Neutrophil (primary cell): ENCODE measurements around the gene TGFB1I1.
"Not testable (repeated sequence)": the region's sequence is repeated elsewhere in the genome, so short reads cannot be mapped to it uniquely, and the experiment has no call there.

Experiments used
- H3K27ac ChIP-seq: fragments of 200-600 bp; sonication (generic); 2 replicates; pipeline ENCODE4 v1.5.1; 2016; ENCODE audit warnings: mild to moderate bottlenecking, moderate library complexity
- H3K27me3 ChIP-seq: fragments of 200-600 bp; sonication (generic); 2 replicates; pipeline ENCODE4 v1.6.0; 2016; ENCODE audit warnings: mild to moderate bottlenecking
- H3K36me3 ChIP-seq: fragments of 200-600 bp; sonication (generic); 2 replicates; pipeline ENCODE4 v1.5.1; 2017
- H3K4me1 ChIP-seq, 2 experiments: fragments of 200-600 bp in 1 of 2; sonication (generic) in 1 of 2; 1 replicate in 1 of 2; 2 replicates in 1 of 2; pipeline versions ENCODE4 v1.5.1 to v1.6.1; 2013 to 2016; ENCODE audit warnings: low read depth in 1 of 2, low read length in 1 of 2, mild to moderate bottlenecking in 1 of 2, moderate library complexity in 1 of 2; ENCODE audit not compliant: control insufficient read depth in 1 of 2, insufficient read depth in 1 of 2
- H3K4me3 ChIP-seq, 2 experiments: fragments of 200-600 bp in 1 of 2; sonication (generic) in 1 of 2; 1 replicate in 1 of 2; 2 replicates in 1 of 2; pipeline ENCODE4 v1.5.1; 2013 to 2016; ENCODE audit warnings: low read depth in 1 of 2, low read length in 1 of 2, mild to moderate bottlenecking in 1 of 2, moderate library complexity in 1 of 2
- H3K9me3 ChIP-seq: fragments of 200-600 bp; sonication (generic); 2 replicates; pipeline ENCODE4 v1.5.1; 2016
- TF ChIP-seq, protein P1 (sequence below): fragments of 200-600 bp; sonication (generic); IDR thresholded peaks from 2 replicates; pipeline ENCODE4 v1.5.1; 2016; ENCODE audit warnings: antibody characterized with exemption

Gene TGFB1I1

DNA sequence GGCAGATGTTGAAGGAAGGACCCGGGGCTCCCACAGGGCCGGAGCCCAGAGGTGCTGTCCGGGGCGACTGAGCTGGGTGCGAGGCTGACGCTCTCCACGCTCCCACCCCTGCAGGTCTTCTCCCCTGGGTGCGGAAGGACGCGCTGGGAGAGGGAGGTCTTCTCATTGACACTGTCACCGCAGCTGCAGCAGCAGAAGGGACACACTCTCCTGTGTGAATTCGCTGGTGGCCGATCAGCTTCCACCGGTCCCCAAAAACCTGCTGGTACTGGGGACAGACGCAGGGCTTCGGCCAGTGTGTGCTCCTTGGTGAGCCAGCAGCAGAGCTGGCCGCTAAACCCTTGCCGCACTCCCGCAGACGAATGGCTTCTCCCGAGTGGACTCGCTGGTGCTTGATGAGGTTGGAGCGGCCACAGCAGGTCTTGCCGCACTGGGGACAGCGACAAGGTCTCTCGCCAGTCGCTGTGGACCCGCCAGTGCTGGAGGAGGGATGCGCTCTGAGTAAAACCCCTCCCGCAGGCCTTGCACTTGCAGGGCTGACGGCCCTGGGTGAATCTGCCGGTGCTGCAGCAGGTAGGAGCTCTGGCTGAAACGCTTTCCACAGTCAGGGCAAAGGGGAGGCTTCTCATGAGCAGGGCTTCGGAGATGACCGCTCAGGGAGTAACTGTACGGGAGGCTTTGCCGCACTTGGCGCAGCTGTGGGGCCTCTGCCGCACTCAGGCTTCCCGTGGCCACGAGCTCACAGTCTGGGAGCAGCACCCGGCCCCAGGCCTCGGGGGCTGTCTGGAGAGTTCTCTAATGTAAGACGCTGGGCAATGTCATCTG is 35.5 kb upstream of the TGFB1I1 start:
- H3K27ac ChIP-seq: no peak overlapping the region
- TF ChIP-seq, protein P1, sequence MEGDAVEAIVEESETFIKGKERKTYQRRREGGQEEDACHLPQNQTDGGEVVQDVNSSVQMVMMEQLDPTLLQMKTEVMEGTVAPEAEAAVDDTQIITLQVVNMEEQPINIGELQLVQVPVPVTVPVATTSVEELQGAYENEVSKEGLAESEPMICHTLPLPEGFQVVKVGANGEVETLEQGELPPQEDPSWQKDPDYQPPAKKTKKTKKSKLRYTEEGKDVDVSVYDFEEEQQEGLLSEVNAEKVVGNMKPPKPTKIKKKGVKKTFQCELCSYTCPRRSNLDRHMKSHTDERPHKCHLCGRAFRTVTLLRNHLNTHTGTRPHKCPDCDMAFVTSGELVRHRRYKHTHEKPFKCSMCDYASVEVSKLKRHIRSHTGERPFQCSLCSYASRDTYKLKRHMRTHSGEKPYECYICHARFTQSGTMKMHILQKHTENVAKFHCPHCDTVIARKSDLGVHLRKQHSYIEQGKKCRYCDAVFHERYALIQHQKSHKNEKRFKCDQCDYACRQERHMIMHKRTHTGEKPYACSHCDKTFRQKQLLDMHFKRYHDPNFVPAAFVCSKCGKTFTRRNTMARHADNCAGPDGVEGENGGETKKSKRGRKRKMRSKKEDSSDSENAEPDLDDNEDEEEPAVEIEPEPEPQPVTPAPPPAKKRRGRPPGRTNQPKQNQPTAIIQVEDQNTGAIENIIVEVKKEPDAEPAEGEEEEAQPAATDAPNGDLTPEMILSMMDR: no peak

DNA sequence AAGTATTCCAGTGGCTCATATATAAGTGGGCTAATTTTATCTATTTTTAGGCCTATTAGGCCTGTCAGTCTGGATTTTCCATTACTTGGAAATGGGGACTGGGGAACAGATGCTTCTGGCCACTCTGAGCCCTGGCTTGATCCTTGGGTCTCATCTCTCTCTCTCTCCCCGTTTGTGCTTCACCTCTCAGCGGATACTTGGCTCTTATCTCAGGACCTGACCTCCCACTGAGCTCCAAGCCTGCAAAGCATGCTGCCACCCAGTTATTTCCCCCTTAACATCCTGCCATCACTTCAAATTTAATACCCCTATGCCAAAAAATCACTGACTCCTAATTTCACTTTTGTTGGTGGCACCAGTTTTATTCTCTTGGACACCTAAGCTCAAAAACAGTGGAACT is 33.5 kb upstream of the TGFB1I1 start:
- TF ChIP-seq, protein P1: no peak
- Histone ChIP-seq H3K4me1 (peaks cover 7 to 10% of the 10 kb centered on the region in 2 experiments), H3K27ac (no peak overlapping the region), H3K27me3 (peaks cover 10% of the 10 kb centered on the region), H3K9me3 (no peaks in the 10 kb centered on the region), H3K4me3 (no peak overlapping the region), H3K36me3 (no peaks in the 10 kb centered on the region)

More for the DNA sequence above, 35.5 kb upstream of the TGFB1I1 start:
- Histone ChIP-seq H3K27me3 (no peaks in the 10 kb centered on the region), H3K36me3 (no peaks in the 10 kb centered on the region), H3K9me3 (no peaks in the 10 kb centered on the region), H3K4me1 (no peaks in the 10 kb centered on the region), H3K4me3 (no peak overlapping the region)

DNA sequence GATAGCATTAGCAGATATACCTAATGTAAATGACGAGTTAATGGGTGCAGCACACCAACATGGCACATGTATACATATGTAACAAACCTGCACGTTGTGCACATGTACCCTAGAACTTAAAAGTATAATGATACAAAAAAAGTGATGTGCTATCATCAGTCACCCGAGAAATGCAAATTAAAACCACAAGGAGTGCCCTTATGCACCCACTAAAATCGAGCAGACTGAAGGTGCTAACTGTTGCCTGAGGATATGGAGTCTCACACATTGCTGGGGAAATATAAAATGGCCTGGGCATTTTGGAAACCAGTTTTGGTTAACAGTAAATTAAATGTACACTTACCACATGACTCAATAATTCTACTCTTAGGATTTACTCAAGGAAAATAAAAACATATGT is 32.9 kb upstream of the TGFB1I1 start:
- H3K4me3 ChIP-seq, H3K9me3 ChIP-seq, H3K36me3 ChIP-seq, H3K27ac ChIP-seq: not testable (repeated sequence)
- Histone ChIP-seq H3K27me3 (peaks cover 10% of the 10 kb centered on the region), H3K4me1 (peaks cover 7 to 10% of the 10 kb centered on the region in 2 experiments)

DNA sequence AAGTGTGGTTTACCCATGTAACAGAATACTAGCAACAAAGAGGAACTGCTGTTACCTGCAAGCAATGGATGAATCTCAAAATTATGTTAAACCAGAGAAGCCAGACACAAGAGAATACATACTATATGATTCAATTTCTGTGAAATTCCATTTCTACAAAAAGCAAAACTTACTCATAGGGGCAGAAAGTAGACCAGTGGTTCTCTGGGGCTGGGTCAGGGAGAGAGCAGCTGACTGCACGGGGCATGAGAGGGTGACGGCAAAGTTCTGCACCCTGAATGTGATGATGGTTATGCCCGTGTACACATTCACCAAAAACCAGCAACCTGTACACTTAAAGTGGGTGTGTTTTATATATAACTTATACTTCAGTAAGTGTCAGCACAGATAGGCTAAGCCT is 32.4 kb upstream of the TGFB1I1 start:
- Histone ChIP-seq H3K27ac (no peak overlapping the region), H3K27me3 (peaks cover 10% of the 10 kb centered on the region), H3K4me1 (peaks cover 7 to 10% of the 10 kb centered on the region in 2 experiments), H3K36me3 (no peaks in the 10 kb centered on the region), H3K4me3 (no peak overlapping the region), H3K9me3 (no peaks in the 10 kb centered on the region)
- TF ChIP-seq, protein P1: no peak

DNA sequence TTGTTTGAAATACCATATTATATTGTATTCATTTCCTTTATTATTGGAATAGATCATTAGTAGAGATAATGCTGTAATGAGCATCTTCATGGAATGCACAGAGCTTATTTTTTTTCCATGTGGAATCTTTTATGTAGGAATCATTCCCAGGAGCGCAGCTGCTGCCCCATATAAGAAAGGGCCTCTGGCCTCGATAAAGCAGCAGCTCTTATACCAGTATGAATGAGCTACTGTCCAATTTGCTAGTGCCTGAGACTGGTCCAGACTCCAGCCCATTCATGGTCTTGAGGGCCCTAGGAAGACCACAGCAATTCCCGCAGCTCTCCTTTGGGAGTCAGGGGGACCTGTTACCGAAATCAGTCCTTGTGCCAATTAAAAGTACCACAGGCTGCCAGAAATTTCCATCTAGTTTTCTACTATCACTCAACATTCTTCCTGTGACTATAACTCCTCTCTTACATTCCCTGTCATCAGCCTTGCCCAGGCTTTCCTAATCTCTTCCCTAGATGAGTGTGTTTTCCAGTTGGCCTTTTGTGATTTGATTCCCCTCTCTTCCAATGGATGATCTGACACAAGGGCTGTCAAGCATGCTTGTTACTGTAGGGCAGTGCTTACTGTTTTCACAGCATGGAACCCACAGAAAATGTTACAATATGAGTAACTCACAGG is 31.3 kb upstream of the TGFB1I1 start:
- Histone ChIP-seq H3K9me3 (no peaks in the 10 kb centered on the region), H3K27me3 (peaks cover 10% of the 10 kb centered on the region), H3K4me1 (peaks cover 7 to 10% of the 10 kb centered on the region in 2 experiments), H3K4me3 (no peak overlapping the region), H3K27ac (no peak overlapping the region), H3K36me3 (no peaks in the 10 kb centered on the region)
- TF ChIP-seq, protein P1: no peak

DNA sequence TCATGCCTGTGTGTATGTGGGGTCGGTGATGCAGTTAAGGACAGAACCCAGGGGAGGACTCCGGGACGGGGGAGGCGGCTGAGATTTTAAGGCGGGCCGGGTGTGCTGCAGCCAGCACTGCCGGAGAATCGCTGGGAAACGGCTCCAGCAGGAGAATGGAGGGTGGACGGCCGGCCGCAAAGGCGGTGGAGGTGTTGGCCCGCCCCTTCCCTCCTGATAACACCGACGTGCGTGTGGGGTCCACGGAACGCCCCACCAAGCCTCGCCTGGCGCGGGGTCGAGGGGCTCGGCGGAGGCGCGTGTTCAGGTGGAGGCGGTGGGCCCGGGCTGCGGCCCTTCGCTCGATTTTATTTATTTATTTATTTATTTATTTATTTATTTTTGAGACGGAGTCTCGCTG is 30.0 kb upstream of the TGFB1I1 start:
- Histone ChIP-seq H3K36me3 (no peaks in the 10 kb centered on the region), H3K9me3 (no peaks in the 10 kb centered on the region), H3K27me3 (peaks cover 10% of the 10 kb centered on the region), H3K4me1 (peaks cover 7 to 10% of the 10 kb centered on the region in 2 experiments), H3K27ac (no peak overlapping the region), H3K4me3 (no peak overlapping the region)
- TF ChIP-seq, protein P1: no peak

DNA sequence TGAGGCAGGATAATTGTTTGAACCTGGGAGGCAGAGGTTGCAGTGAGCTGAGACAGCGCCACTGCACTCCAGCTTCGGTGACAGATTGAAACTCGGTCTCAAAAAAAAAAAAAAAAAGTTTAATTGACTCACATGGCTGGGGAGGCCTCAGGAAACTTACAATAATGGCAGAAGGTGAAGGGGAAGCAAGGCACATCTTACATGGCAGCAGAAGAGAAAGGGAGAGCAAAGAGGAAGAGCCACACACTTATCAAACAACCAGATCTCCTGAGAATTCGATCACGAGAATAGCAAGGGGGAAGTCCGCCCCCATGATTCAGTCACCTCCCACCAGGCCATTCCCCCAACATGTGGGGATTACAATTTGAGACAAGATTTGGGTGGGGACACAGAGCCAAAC is 26.0 kb upstream of the TGFB1I1 start:
- not testable (repeated sequence) for H3K36me3 ChIP-seq, H3K27ac ChIP-seq, H3K9me3 ChIP-seq, H3K4me3 ChIP-seq
- Histone ChIP-seq H3K4me1 (peaks cover 7 to 10% of the 10 kb centered on the region in 2 experiments), H3K27me3 (peaks cover 10% of the 10 kb centered on the region)
